ENCODE measurements around the gene RTKN.
"Not testable (repeated sequence)": the region's sequence is repeated elsewhere in the genome, so short reads cannot be mapped to it uniquely, and the experiment has no call there.

RTKN gene

GRCh38 chr2:74472945-74473258, 31.2 kb upstream of the RTKN start:
- Mint-ChIP-seq H3K4me3 (peak overlapping the region; percentile 97 to 99 (median 99)), H3K27ac (peak overlapping the region; percentile 99 to 100 (median 99)), H3K36me3 (ENCODE audit: low read depth) (peaks cover 32% of the 10 kb centered on the region), H3K4me1 (peaks cover 22% of the 10 kb centered on the region), H3K9me3 (no peaks in the 10 kb centered on the region), H3K27me3 (ENCODE audit: low read depth) (no peaks in the 10 kb centered on the region)
- TF ChIP-seq, protein P1, sequence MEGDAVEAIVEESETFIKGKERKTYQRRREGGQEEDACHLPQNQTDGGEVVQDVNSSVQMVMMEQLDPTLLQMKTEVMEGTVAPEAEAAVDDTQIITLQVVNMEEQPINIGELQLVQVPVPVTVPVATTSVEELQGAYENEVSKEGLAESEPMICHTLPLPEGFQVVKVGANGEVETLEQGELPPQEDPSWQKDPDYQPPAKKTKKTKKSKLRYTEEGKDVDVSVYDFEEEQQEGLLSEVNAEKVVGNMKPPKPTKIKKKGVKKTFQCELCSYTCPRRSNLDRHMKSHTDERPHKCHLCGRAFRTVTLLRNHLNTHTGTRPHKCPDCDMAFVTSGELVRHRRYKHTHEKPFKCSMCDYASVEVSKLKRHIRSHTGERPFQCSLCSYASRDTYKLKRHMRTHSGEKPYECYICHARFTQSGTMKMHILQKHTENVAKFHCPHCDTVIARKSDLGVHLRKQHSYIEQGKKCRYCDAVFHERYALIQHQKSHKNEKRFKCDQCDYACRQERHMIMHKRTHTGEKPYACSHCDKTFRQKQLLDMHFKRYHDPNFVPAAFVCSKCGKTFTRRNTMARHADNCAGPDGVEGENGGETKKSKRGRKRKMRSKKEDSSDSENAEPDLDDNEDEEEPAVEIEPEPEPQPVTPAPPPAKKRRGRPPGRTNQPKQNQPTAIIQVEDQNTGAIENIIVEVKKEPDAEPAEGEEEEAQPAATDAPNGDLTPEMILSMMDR (IDR thresholded peaks at IDR 0.05; ENCODE audit: unreplicated experiment in 3 of 3): no peak

GRCh38 chr2:74472086-74472944, 30.6 kb upstream of the RTKN start, which contains the start of gene MRPL53:
Gene MRPL53 (minus strand): TSS chr2:74472680. CDS start chr2:74472660, 20 bp downstream.
- Mint-ChIP-seq H3K9me3 (no peaks in the 10 kb centered on the region), H3K4me1 (peaks cover 22% of the 10 kb centered on the region), H3K36me3 (ENCODE audit: low read depth) (peaks cover 29% of the 10 kb centered on the region), H3K27ac (peak within 1 kb of the TSS; percentile 99 to 100 (median 99)), H3K4me3 (peak within 1 kb of the TSS; percentile 97 to 99 (median 99)), H3K27me3 (ENCODE audit: low read depth) (no peaks in the 10 kb centered on the region)
- TF ChIP-seq, protein P1 (IDR thresholded peaks at IDR 0.05; ENCODE audit: unreplicated experiment in 3 of 3): no peak

DNA sequence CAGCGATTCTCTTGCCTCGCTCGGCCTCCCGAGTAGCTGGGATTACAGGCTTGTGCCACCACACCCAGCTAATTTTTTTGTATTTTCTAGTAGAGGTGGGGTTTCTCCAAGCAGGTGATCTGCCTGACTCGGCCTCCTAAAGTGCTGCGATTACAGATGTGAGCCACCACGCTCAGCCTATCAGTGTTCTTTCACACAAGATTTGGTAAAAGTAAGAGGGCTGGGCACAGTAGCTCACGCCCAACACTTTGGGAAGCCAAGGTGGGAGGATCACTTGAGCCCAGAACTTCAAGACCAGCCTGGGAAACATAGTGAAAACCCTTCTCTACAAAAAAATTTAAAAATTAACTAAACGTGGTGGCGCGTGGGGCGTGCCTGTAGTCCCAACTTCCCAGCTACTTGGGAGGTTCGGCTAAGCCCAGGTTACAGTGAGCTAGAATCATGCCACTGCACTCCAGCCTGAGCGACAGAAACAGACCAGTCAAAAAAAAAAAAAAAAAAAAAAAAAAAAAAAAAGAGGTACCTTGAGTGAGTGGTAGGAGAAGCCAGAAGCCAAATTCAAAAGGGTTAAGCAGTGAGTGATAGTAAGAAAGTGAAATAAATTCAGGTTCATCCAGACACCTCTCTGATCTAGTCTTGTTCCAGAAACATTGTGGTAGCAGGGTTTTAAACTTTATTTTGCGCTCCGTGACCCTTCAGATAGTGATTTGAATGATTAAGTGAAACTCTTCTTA, 29.8 kb upstream of the RTKN start:
- Mint-ChIP-seq H3K27ac (peak overlapping the region; percentile 99 to 100 (median 99)), H3K36me3 (ENCODE audit: low read depth) (peaks cover 28% of the 10 kb centered on the region), H3K27me3 (ENCODE audit: low read depth) (no peaks in the 10 kb centered on the region), H3K4me1 (peaks cover 22% of the 10 kb centered on the region), H3K9me3 (no peaks in the 10 kb centered on the region), H3K4me3 (peak overlapping the region; percentile 97 to 99 (median 99))
- TF ChIP-seq, protein P1 (IDR thresholded peaks at IDR 0.05; ENCODE audit: unreplicated experiment in 3 of 3): no peak

GRCh38 chr2:74470742-74471141, 29.0 kb upstream of the RTKN start:
- H3K4me3 Mint-ChIP-seq: peak overlapping the region; percentile 73 to 87 (median 85)
- peaks cover 25% of the 10 kb centered on the region for H3K36me3 Mint-ChIP-seq (ENCODE audit: low read depth)
- H3K27me3 Mint-ChIP-seq (ENCODE audit: low read depth); H3K9me3 Mint-ChIP-seq: not testable (repeated sequence)
- peaks cover 22% of the 10 kb centered on the region for H3K4me1 Mint-ChIP-seq
- peak overlapping the region; percentile 79 to 84 (median 80) for H3K27ac Mint-ChIP-seq

DNA sequence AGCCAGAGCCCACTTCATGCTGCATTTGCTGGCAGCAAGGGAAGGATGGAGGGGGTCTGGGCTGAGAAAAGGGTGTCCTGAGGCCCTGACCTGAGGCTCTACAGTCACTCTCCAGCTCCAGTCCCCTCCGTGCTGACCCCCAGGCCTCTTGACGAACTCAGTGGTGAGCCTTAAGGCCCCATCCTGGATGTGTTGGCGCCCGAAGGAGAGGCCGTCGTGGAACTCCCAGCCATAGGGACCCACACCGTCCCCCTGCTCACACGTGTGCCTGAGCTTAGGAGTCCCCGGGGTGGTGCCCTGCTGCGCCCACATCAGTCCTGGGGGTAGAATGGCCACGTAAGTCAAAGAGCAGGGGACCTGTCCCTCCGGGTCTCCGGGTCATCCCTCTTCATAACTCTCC, 22.7 kb upstream of the RTKN start:
- peaks cover 13% of the 10 kb centered on the region for H3K4me1 Mint-ChIP-seq
- TF ChIP-seq, protein P1 (IDR thresholded peaks at IDR 0.05; ENCODE audit: unreplicated experiment in 3 of 3): no peak
- peak overlapping the region; percentile 86 to 99 (median 99) for H3K4me3 Mint-ChIP-seq

DNA sequence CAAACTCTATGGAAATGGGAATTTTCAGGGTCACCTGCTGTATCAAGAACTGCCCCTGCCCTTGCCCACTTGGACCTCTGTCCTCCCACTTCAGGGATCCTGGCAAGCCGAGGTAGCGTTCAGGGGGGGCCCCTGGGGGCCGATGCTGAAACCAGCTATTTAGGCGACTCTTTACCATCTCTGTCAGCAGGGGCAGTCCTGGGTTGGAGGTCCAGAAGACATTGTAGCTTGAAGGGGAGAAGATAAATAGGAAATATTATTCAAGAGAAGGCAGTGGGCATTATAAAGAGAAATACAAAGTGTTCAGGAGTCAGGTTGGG, 21.0 kb upstream of the RTKN start:
- H3K27ac Mint-ChIP-seq: peak overlapping the region in 2 of 3 experiments; percentile 47 to 62
- H3K27me3 Mint-ChIP-seq (ENCODE audit: low read depth): no peaks in the 10 kb centered on the region
- H3K4me3 Mint-ChIP-seq: peak overlapping the region; percentile 70 to 89 (median 85)
- H3K36me3 Mint-ChIP-seq (ENCODE audit: low read depth): peaks cover 11% of the 10 kb centered on the region
- TF ChIP-seq, protein P1 (IDR thresholded peaks at IDR 0.05; ENCODE audit: unreplicated experiment in 3 of 3): no peak
- peaks cover 22% of the 10 kb centered on the region for H3K4me1 Mint-ChIP-seq
- no peaks in the 10 kb centered on the region for H3K9me3 Mint-ChIP-seq

More for the DNA sequence above, 22.7 kb upstream of the RTKN start:
- H3K36me3 Mint-ChIP-seq (ENCODE audit: low read depth): peaks cover 11% of the 10 kb centered on the region
- no peaks in the 10 kb centered on the region for H3K9me3 Mint-ChIP-seq
- H3K27ac Mint-ChIP-seq: peak overlapping the region in 1 of 3 experiments; percentile 63
- no peaks in the 10 kb centered on the region for H3K27me3 Mint-ChIP-seq (ENCODE audit: low read depth)

Measured in nephron (organoid).